Testis (tissue), 2 donors: ENCODE measurements around the gene TPSD1.
"Not testable (repeated sequence)": the region's sequence is repeated elsewhere in the genome, so short reads cannot be mapped to it uniquely, and the experiment has no call there.

ENCODE experiments used
- CTCF ChIP-seq, 3 experiments: fragments of 450-650 bp in 2 of 3; fragments of 200-600 bp in 1 of 3; sonication (generic) in 1 of 3; IDR thresholded peaks; one replicate each; pipeline ENCODE4 v1.5.1; 2016 to 2019; ENCODE audit warnings: antibody characterized with exemption in 3 of 3, mild to moderate bottlenecking in 2 of 3, moderate library complexity in 1 of 3
- POLR2A ChIP-seq: fragments of 450-650 bp; IDR thresholded peaks from one replicate; pipeline ENCODE4 v1.6.1; 2017; ENCODE audit warnings: antibody characterized with exemption, mild to moderate bottlenecking, moderate library complexity

- TF ChIP-seq POLR2A; CTCF (IDR thresholded peaks at IDR 0.05): not testable (repeated sequence)
These were observed 14.8 kb upstream of the TPSD1 start for GRCh38 chr16:1241081-1241480.
